ENCODE measurements around the gene SEMA4D. TPM values are rescaled to one million over a fixed set of nuclear protein-coding genes. Genes with fewer than 3 reads are reported as not detected.
"Not testable (repeated sequence)": the region's sequence is repeated elsewhere in the genome, so short reads cannot be mapped to it uniquely, and the experiment has no call there.

Gene SEMA4D
- total RNA-seq, 2 donors from 2014 or later, result 42.8 to 51.0 TPM

- Histone ChIP-seq H3K27ac (ENCODE audit: low read depth, low read length) (no peak overlapping the region), H3K9ac (ENCODE audit: extremely low read depth, low read length, poor library complexity, severe bottlenecking) (no peak overlapping the region), H3K4me1 (ENCODE audit: control insufficient read depth, insufficient read depth, low read length) (no peaks in the 10 kb centered on the region), H3K9me3 (ENCODE audit: control insufficient read depth, low read length) (no peaks in the 10 kb centered on the region), H3K4me3 (ENCODE audit: low read length) (no peak overlapping the region), H3K27me3 (ENCODE audit: control insufficient read depth, insufficient read depth, low read length, poor library complexity, severe bottlenecking) (no peaks in the 10 kb centered on the region), H3K36me3 (ENCODE audit: control insufficient read depth, insufficient read depth, low read length) (no peaks in the 10 kb centered on the region)
- Mint-ChIP-seq H3K4me3 (no peak overlapping the region), H3K27ac (peak overlapping the region; percentile 48), H3K27me3 (ENCODE audit: insufficient read depth) (no peaks in the 10 kb centered on the region), H3K4me1 (peaks cover 12% of the 10 kb centered on the region), H3K36me3 (ENCODE audit: low read depth) (peaks cover 14% of the 10 kb centered on the region), H3K9me3 (no peaks in the 10 kb centered on the region)
- no peak for DNase-seq
- WGBS, 2 experiments (ENCODE audit: insufficient coverage in 1 of 2, insufficient read length in 1 of 2), result 91 to 93% methylated on average over 4 to 7 of the region's 7 CpGs
- no peak for TF ChIP-seq CTCF (conservative IDR thresholded peaks at IDR 0.05)
These were observed 24.0 kb downstream of the SEMA4D start for GRCh38 chr9:89473762-89474469.

GRCh38 chr9:89471796-89472320 is 26.1 kb downstream of the SEMA4D start:
- not testable (repeated sequence) for H3K36me3 Mint-ChIP-seq (ENCODE audit: low read depth); H3K27me3 Mint-ChIP-seq (ENCODE audit: insufficient read depth); H3K9me3 Mint-ChIP-seq; H3K27ac Mint-ChIP-seq; H3K36me3 ChIP-seq (ENCODE audit: control insufficient read depth, insufficient read depth, low read length); H3K4me1 ChIP-seq (ENCODE audit: control insufficient read depth, insufficient read depth, low read length); H3K4me3 Mint-ChIP-seq; H3K27me3 ChIP-seq (ENCODE audit: control insufficient read depth, insufficient read depth, low read length, poor library complexity, severe bottlenecking); H3K9me3 ChIP-seq (ENCODE audit: control insufficient read depth, low read length); H3K9ac ChIP-seq (ENCODE audit: extremely low read depth, low read length, poor library complexity, severe bottlenecking); H3K4me3 ChIP-seq (ENCODE audit: low read length); H3K27ac ChIP-seq (ENCODE audit: low read depth, low read length); DNase-seq
- H3K4me1 Mint-ChIP-seq, result peaks cover 27% of the 10 kb centered on the region
- WGBS, 2 experiments (ENCODE audit: insufficient coverage in 1 of 2, insufficient read length in 1 of 2), result 90 to 100% methylated on average over 6 of the region's 6 CpGs

- H3K4me1 ChIP-seq (ENCODE audit: control insufficient read depth, insufficient read depth, low read length), result no peaks in the 10 kb centered on the region
- no peak overlapping the region for H3K27ac Mint-ChIP-seq
- H3K27me3 ChIP-seq (ENCODE audit: control insufficient read depth, insufficient read depth, low read length, poor library complexity, severe bottlenecking), result no peaks in the 10 kb centered on the region
- H3K9me3 Mint-ChIP-seq, result no peaks in the 10 kb centered on the region
- no peak overlapping the region for H3K4me3 Mint-ChIP-seq
- H3K4me3 ChIP-seq (ENCODE audit: low read length), result no peak overlapping the region
- WGBS, 2 experiments (ENCODE audit: insufficient coverage in 1 of 2, insufficient read length in 1 of 2), result 92% methylated on average over 3 of the region's 3 CpGs; no CpG with 5 or more reads in 1 of the 2 experiments
- no peaks in the 10 kb centered on the region for H3K36me3 ChIP-seq (ENCODE audit: control insufficient read depth, insufficient read depth, low read length)
- peaks cover 29% of the 10 kb centered on the region for H3K4me1 Mint-ChIP-seq
- H3K27ac ChIP-seq (ENCODE audit: low read depth, low read length), result no peak overlapping the region
- H3K27me3 Mint-ChIP-seq (ENCODE audit: insufficient read depth), result no peaks in the 10 kb centered on the region
- H3K36me3 Mint-ChIP-seq (ENCODE audit: low read depth), result peaks cover 5% of the 10 kb centered on the region
- no peak for TF ChIP-seq CTCF (conservative IDR thresholded peaks at IDR 0.05)
- H3K9ac ChIP-seq (ENCODE audit: extremely low read depth, low read length, poor library complexity, severe bottlenecking), result no peak overlapping the region
- no peaks in the 10 kb centered on the region for H3K9me3 ChIP-seq (ENCODE audit: control insufficient read depth, low read length)
- DNase-seq, result no peak
These were observed 26.5 kb downstream of the SEMA4D start for GRCh38 chr9:89471390-89471789.

Measured in endodermal cell (in vitro differentiated cells).